GM08714 (cell line): ENCODE data around the gene CACYBP.
A peak's percentile ranks its signal among the peaks of the same experiment; 100 is the strongest.

Source experiments
- H3K4me3 ChIP-seq: fragments of 200-500 bp; sonication (Bioruptor generic); 2 replicates; pipeline ENCODE4 v1.5.1; 2014; ENCODE audit warnings: mild to moderate bottlenecking, low read length, inconsistent platforms
- ZNF274 ChIP-seq: IDR thresholded peaks from 2 replicates; pipeline ENCODE4 v1.6.1; 2012; ENCODE audit warnings: mild to moderate bottlenecking, low read depth, low read length

CACYBP gene

DNA sequence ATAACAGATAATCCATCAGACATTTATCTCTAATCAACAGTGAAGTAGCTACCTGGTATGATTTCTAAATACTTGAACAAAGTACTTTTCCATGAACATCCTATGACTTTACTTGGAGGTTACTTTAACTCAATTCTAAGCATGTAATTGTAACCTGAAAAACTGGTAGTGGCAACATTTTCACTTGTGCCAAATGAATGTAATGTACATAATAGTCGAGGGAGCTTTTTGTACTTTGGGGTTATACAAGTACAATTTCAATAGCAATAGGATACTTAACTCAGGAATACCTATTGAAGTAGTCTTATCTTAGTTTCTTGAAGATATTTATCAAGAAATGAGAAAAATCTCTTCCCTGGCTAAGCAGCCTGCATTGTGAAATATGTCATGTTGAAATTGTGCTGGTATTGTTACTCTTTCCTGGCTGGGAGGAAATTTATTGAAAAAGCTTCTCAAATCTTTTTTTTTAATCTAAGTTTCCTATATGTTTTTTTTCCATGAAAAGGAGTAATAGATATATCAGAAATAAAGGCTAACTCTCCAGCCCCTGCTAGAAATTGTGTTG is 33.7 kb upstream of the CACYBP start:
- H3K4me3 ChIP-seq = no peak overlapping the region
- TF ChIP-seq ZNF274 = no peak

GRCh38 chr1:174967845-174968705 is 31.7 kb upstream of the CACYBP start:
- TF ChIP-seq ZNF274 = no peak
- H3K4me3 ChIP-seq = no peak overlapping the region

DNA sequence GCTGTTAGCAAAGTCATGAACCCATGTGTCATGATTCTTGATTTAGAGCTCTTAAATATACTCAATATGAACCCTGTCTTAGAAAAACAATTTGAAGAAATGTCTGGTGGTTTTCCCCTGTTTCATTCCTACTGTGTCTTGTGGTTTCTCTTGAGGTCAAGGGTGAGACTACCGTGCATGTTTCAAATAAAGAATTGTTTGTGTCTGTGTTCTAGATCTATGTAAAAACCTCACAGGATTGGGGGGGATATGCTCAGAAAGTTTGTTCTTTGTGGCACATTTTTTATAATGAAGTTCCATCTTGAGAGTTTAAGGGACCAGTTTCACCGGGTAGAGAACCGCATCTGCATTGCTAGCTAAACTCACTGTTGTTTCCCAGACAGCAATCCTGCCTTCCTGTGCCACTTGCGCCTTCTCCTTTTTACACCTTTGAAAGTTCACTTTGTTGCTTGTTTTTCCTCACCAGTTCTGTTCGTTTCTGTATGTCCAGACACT is 30.9 kb upstream of the CACYBP start:
- H3K4me3 ChIP-seq = no peak overlapping the region
- no peak for TF ChIP-seq ZNF274

DNA sequence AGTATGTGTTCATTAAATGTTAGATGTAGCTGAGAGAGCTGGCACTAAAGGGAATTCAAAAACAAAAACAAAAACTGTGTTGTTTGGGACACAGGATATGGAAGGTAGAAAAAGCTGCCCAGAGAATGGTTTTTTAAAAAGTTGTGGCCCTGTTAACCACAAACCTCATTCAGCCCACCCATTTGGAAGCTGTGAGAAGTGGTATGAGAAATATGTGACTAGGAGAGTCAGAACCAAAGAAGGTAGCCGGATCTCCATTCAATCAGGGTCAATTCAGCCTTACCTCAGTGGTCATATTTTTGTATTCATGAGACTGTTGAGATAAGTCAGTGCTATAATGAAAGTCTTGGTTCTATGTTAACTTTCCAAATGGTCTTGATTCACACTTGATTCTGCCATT is 29.8 kb upstream of the CACYBP start:
- H3K4me3 ChIP-seq = no peak overlapping the region
- TF ChIP-seq ZNF274 = no peak

DNA sequence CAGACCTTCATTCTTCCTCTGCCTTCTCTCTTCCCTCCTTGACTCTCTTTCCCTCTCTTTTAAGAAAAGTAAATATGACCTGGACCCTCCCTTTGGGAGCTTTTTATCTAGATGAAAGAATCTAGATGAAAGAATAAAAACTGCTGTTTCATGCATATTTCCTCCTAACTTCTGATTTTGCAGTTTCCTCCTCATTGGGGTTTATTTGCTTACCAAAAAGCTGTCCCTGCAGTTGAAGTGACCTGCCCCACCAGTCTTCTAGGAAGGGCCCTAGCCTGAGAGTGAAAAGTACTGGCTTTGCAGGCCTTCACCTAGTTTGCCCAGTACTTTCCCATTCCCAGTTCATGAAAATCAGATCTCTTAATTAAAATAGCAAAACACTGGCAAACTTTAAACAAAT is 28.3 kb upstream of the CACYBP start:
- no peak for TF ChIP-seq ZNF274
- peak overlapping the region; percentile 36; the same call in 1 of the 2 replicates for H3K4me3 ChIP-seq

- H3K4me3 ChIP-seq = no peak overlapping the region
- TF ChIP-seq ZNF274 = no peak
Observed at GRCh38 chr1:174971902-174972301, 27.8 kb upstream of the CACYBP start.

DNA sequence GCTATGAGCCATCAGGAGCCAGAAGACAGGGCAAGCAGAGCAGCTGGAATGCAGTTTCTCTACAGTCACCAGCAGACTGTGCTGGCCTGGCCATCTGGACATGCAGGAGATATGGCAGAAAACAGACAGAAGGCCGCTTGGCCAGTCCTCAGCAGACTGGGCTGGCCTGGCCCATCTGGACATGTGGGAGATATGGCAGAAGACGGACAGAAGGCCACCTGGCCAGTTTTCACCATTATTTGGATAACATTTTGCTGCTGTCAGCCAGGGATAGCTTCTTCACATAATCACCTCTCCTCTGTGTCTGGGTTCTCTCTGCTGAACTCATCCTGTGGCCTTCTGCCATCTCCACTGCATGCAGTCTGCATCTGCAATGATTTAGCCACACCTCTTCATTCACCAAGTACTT is 25.0 kb upstream of the CACYBP start:
- no peak for TF ChIP-seq ZNF274
- H3K4me3 ChIP-seq = no peak overlapping the region

DNA sequence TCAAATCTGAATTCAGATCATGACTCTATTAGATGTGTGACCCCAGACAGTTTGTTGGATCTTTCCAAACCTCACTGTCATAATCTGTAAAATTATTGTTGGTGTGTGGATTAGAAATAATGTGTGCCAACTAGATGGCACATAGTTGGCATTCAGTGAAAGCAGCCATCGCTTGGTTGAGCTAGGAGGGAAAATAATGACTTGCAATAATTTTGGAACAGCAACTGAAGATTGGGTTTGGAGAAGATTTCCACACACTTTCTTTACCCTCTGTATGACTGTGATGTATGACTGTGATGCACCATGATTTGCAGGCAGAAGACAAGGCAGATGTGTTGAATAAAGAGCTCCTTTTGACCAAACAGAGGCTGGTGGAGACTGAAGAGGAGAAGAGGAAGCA is 24.0 kb upstream of the CACYBP start:
- H3K4me3 ChIP-seq = no peak overlapping the region
- TF ChIP-seq ZNF274 = no peak

- TF ChIP-seq ZNF274 = no peak
- no peak overlapping the region for H3K4me3 ChIP-seq
Observed at GRCh38 chr1:174976436-174977108, 23.2 kb upstream of the CACYBP start.

- TF ChIP-seq ZNF274 = no peak
- H3K4me3 ChIP-seq = no peak overlapping the region
Observed at GRCh38 chr1:174982971-174983689, 16.6 kb upstream of the CACYBP start.

GRCh38 chr1:174984952-174985351 is 14.8 kb upstream of the CACYBP start:
- no peak for TF ChIP-seq ZNF274
- H3K4me3 ChIP-seq = no peak overlapping the region

GRCh38 chr1:174988539-174988938 is 11.2 kb upstream of the CACYBP start:
- no peak for TF ChIP-seq ZNF274
- H3K4me3 ChIP-seq = no peak overlapping the region

DNA sequence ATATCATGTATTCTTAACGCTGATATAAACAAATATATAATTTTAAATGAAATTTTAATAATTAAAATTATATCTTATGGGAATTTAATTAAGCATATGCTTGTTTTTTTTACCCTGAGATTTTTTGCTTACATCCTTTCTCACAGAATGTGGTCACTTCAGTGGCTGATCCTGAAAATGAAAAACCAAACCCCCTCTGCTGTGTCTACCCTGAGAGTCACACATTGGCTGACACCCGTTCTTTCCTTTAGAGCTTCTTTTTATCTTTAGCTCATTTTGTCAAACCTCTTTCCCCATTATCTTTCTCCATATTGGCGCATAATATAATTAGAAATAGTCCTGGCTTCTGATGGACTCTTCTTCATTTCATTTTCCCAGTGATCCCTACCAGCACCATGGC is 10.8 kb upstream of the CACYBP start:
- no peak for TF ChIP-seq ZNF274

More for the DNA sequence above, 10.8 kb upstream of the CACYBP start:
- H3K4me3 ChIP-seq = peak overlapping the region; percentile 10; the same call in 1 of the 2 replicates
